PC-9 (cell line): ENCODE data around the gene F7. TPM values are rescaled to one million over a fixed set of nuclear protein-coding genes. Genes with fewer than 3 reads are reported as not detected.
"Not testable (repeated sequence)": the region's sequence is repeated elsewhere in the genome, so short reads cannot be mapped to it uniquely, and the experiment has no call there.

Source experiments
- Bru-seq: library from RNA; stranded (reverse); fragments of 400-500 nt; gene quantifications from one replicate; lab custom pipeline; 2021; lab: Mats Ljungman, UMichigan
- BruChase-seq, 2 experiments: library from RNA; stranded (reverse); fragments of 400-500 nt; gene quantifications; one replicate each; lab custom pipeline; 2021; lab: Mats Ljungman, UMichigan
- BruUV-seq: library from RNA; stranded (reverse); fragments of 400-500 nt; replicated peaks from 2 replicates; lab custom pipeline; 2021; lab: Mats Ljungman, UMichigan
- CTCF ChIA-PET: fragments of 300-600 bp; sonication (Branson Sonifier 250); formaldehyde crosslinking; loops from one replicate; lab custom pipeline; 2022; ENCODE audit warnings: antibody characterized with exemption; lab: Charles Lee
- POLR2A ChIA-PET: fragments of 300-600 bp; sonication (Branson Sonifier 250); formaldehyde crosslinking; loops from one replicate; lab custom pipeline; 2022; ENCODE audit warnings: antibody characterized with exemption; ENCODE audit not compliant: unreplicated experiment; lab: Charles Lee
- DNase-seq, 2 experiments: peaks; one replicate each; pipeline versions ENCODE4 v3.0.0 to v3.0.0-alpha.2; 2015 to 2022; ENCODE audit warnings: mixed read lengths in 1 of 2
- H2AFZ ChIP-seq: fragments of 200-600 bp; sonication (generic); 2 replicates; pipeline ENCODE4 v1.8.1; 2017; ENCODE audit warnings: antibody characterized with exemption
- H3F3A ChIP-seq: fragments of 200-600 bp; sonication (generic); 2 replicates; pipeline ENCODE4 v1.8.1; 2017; ENCODE audit warnings: antibody characterized with exemption, mild to moderate bottlenecking, low read depth; ENCODE audit not compliant: insufficient read depth
- H3K27ac ChIP-seq: fragments of 200-600 bp; sonication (generic); 2 replicates; pipeline ENCODE4 v1.6.1; 2016; ENCODE audit warnings: mixed run types
- H3K27me3 ChIP-seq: fragments of 200-600 bp; sonication (generic); 2 replicates; pipeline ENCODE4 v1.6.1; 2016; ENCODE audit warnings: low read depth, mixed run types; ENCODE audit not compliant: insufficient read depth
- H3K36me3 ChIP-seq: fragments of 200-600 bp; sonication (generic); 2 replicates; pipeline ENCODE4 v1.6.1; 2016; ENCODE audit warnings: low read depth, mixed run types
- H3K4me1 ChIP-seq: fragments of 200-600 bp; sonication (generic); replicated peaks from 2 replicates; pipeline ENCODE4 v1.6.1; 2016; ENCODE audit warnings: mixed run types; ENCODE audit not compliant: insufficient read depth
- H3K4me2 ChIP-seq: fragments of 200-600 bp; sonication (generic); 2 replicates; pipeline ENCODE4 v1.6.1; 2017; ENCODE audit warnings: mixed run types
- H3K4me3 ChIP-seq: fragments of 200-600 bp; sonication (generic); 2 replicates; pipeline ENCODE4 v1.6.1; 2016; ENCODE audit warnings: mixed run types
- H3K79me2 ChIP-seq: fragments of 200-600 bp; sonication (generic); 2 replicates; pipeline ENCODE4 v1.6.1; 2017; ENCODE audit warnings: low read depth, mixed run types
- H3K9me2 ChIP-seq: fragments of 200-600 bp; sonication (generic); 2 replicates; pipeline ENCODE4 v1.8.1; 2017; ENCODE audit warnings: mild to moderate bottlenecking; ENCODE audit not compliant: insufficient read depth
- H3K9me3 ChIP-seq: fragments of 200-600 bp; sonication (generic); 2 replicates; pipeline ENCODE4 v1.8.1; 2016; ENCODE audit warnings: low read depth; ENCODE audit not compliant: insufficient read depth
- H4K20me1 ChIP-seq: fragments of 200-600 bp; sonication (generic); 2 replicates; pipeline ENCODE4 v1.8.1; 2017; ENCODE audit not compliant: insufficient read depth
- CTCF ChIP-seq: fragments of 200-600 bp; sonication (generic); conservative IDR thresholded peaks from 2 replicates; pipeline ENCODE4 v1.6.1; 2017; ENCODE audit warnings: mixed run types, antibody characterized with exemption, mild to moderate bottlenecking, moderate library complexity
- EZH2 ChIP-seq: fragments of 200-600 bp; sonication (generic); IDR thresholded peaks from 2 replicates; pipeline ENCODE4 v1.8.0; 2017; ENCODE audit warnings: antibody characterized with exemption, low read depth
- intact Hi-C: fragments of 100-400 bp; cut with micrococcal nuclease; formaldehyde crosslinking; loops from one replicate; pipeline ENCODE4 v1.10.0; 2022; ENCODE audit not compliant: unreplicated experiment
- long read RNA-seq: library from polyadenylated mRNA; stranded (forward); transcript quantifications from one replicate; pipeline ENCODE4 v2.0.0, GENCODE V29; 2022
- total RNA-seq: library from RNA; stranded (reverse); gene quantifications from 2 replicates; pipeline ENCODE4 v1.2.3, GENCODE V29; 2021

Gene F7
- not detected in 2 replicates for total RNA-seq
- not detected for Bru-seq, nascent RNA
- BruChase-seq, experiment 1, labeled RNA remaining after a 2-hour chase: not detected
- BruChase-seq, experiment 2, labeled RNA remaining after a 6-hour chase: not detected
- long read RNA-seq: 0 reads

DNA sequence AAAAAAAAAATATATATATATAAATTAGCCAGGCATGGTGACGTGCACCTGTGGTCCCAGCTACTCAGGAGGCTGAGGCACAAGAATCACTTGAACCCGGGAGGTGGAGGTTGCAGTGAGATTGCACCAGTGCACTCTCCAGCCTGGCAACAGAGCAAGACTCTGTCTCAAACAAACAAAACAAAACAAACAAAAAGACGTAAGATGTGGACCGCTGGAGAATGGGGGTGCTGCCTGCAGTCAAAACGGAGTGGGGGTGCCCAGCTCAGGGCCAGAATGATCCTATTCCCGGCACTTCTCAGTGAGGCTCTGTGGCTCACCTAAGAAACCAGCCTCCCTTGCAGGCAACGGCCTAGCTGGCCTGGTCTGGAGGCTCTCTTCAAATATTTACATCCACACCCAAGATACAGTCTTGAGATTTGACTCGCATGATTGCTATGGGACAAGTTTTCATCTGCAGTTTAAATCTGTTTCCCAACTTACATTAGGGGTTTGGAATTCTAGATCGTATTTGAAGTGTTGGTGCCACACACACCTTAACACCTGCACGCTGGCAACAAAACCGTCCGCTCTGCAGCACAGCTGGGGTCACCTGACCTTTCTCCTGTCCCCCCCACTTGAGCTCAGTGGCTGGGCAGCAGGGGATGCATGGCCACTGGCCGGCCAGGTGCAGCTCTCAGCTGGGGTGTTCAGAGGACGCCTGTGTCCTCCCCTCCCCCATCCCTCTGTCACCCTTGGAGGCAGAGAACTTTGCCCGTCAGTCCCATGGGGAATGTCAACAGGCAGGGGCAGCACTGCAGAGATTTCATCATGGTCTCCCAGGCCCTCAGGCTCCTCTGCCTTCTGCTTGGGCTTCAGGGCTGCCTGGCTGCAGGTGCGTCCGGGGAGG is at the start of gene F7:
Gene F7 (plus strand): TSS at position 760 of the 889 bp plus-strand sequence. CDS start 51 bp downstream, at position 811.
- H3K9me3 ChIP-seq: no peaks in the 10 kb centered on the region
- no peak for TF ChIP-seq CTCF
- TF ChIP-seq EZH2: no peak
- no peaks in the 10 kb centered on the region for H3K27me3 ChIP-seq
- no peaks in the 10 kb centered on the region for H3K9me2 ChIP-seq
- intact Hi-C loops: no loop called here
- ChIA-PET CTCF (no interaction called here), POLR2A (interaction anchor here (0.6 kb wide), 1 partner anchor 249 kb away, joined by 4 read pairs; no protein-coding TSS in a partner anchor)
- H3K4me1 ChIP-seq: peaks cover 8% of the 10 kb centered on the region
- H3F3A ChIP-seq: peaks cover 19% of the 10 kb centered on the region
- H3K27ac ChIP-seq: no peak within 1 kb of the TSS
- H4K20me1 ChIP-seq: no peaks in the 10 kb centered on the region; the same call in 1 of the 2 replicates
- H2AFZ ChIP-seq: no peak within 1 kb of the TSS
- H3K36me3 ChIP-seq: no peaks in the 10 kb centered on the region
- no peaks in the 10 kb centered on the region for H3K79me2 ChIP-seq
- peak within 1 kb of the TSS; percentile 48 for H3K4me2 ChIP-seq
- DNase-seq: peak in 1 of 2 experiments; percentile 61
- BruUV-seq: no TSS peak
- H3K4me3 ChIP-seq: no peak within 1 kb of the TSS

- Histone ChIP-seq H2AFZ (no peak overlapping the region), H3K27me3 (no peaks in the 10 kb centered on the region), H3K4me2 (no peak overlapping the region), H4K20me1 (no peaks in the 10 kb centered on the region), H3F3A (peaks cover 9% of the 10 kb centered on the region), H3K27ac (no peak overlapping the region), H3K9me2 (no peaks in the 10 kb centered on the region), H3K4me3 (no peak overlapping the region), H3K79me2 (no peaks in the 10 kb centered on the region), H3K9me3 (no peaks in the 10 kb centered on the region), H3K36me3 (no peaks in the 10 kb centered on the region), H3K4me1 (peaks cover 14% of the 10 kb centered on the region)
- POLR2A ChIA-PET: no interaction called here
- CTCF ChIA-PET: no interaction called here
- DNase-seq: no peak
- intact Hi-C loops: no loop called here
- no peak for TF ChIP-seq CTCF
- TF ChIP-seq EZH2: no peak
- no TSS peak for BruUV-seq
Observed at GRCh38 chr13:113057084-113057483, 48.5 kb upstream of the F7 start.

DNA sequence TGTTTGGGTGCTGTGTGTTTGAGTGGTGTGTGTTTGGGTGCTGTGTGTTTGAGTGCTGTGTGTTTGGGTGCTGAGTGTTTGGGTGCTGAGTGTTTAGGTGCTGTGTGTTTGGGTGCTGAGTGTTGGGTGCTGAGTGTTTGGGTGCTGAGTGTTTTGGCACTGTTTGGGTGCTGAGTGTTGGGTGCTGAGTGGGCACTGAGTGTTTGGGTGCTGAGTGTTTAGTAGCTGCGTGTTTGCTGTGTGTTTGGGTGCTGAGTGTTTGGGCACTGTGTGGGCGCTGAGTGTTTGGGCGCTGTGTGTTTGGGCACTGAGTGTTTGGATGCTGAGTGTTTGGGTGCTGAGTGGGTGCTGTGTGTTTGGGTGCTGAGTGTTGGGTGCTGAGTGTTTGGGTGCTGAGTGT is 48.0 kb upstream of the F7 start:
- CTCF ChIA-PET, H2AFZ ChIP-seq, H4K20me1 ChIP-seq, H3K36me3 ChIP-seq, H3K9me3 ChIP-seq, H3F3A ChIP-seq, H3K4me2 ChIP-seq, POLR2A ChIA-PET, intact Hi-C loops, H3K27me3 ChIP-seq, DNase-seq, BruUV-seq, H3K27ac ChIP-seq, H3K9me2 ChIP-seq, H3K4me3 ChIP-seq, H3K79me2 ChIP-seq: not testable (repeated sequence)
- peaks cover 14% of the 10 kb centered on the region for H3K4me1 ChIP-seq
